Thoracic aorta (tissue), 2 donors: ENCODE measurements around the gene IGSF6. TPM values are rescaled to one million over a fixed set of nuclear protein-coding genes. Genes with fewer than 3 reads are reported as not detected.
"Not testable (repeated sequence)": the region's sequence is repeated elsewhere in the genome, so short reads cannot be mapped to it uniquely, and the experiment has no call there.

Source experiments
- ATAC-seq: fragments of 150-250 bp; one replicate; pipeline ENCODE4 v1.8.0; 2017; ENCODE audit warnings: low read depth; ENCODE audit not compliant: insufficient number of reproducible peaks, low FRiP score
- DNase-seq: peaks from one replicate; pipeline ENCODE4 v3.0.0-alpha.2; 2020; ENCODE audit warnings: low spot score
- H3K27ac ChIP-seq, 2 donors: fragments of 200-600 bp; sonication (generic); 1 replicate in 1 of 2; 2 replicates in 1 of 2; pipeline ENCODE4 v1.5.1; 2016; ENCODE audit warnings: mild to moderate bottlenecking in 2 of 2, moderate library complexity in 2 of 2
- H3K27me3 ChIP-seq: fragments of 200-600 bp; sonication (generic); replicated peaks from 2 replicates; pipeline ENCODE4 v1.6.0; 2016; ENCODE audit warnings: mild to moderate bottlenecking; ENCODE audit not compliant: insufficient read depth
- H3K36me3 ChIP-seq: fragments of 200-600 bp; sonication (generic); one replicate; pipeline ENCODE4 v1.5.1; 2016
- H3K4me1 ChIP-seq, 2 donors: fragments of 200-600 bp; sonication (generic); 1 replicate in 1 of 2; 2 replicates in 1 of 2; pipeline versions ENCODE4 v1.5.1 to v1.6.0; 2016; ENCODE audit warnings: low read depth in 2 of 2, mild to moderate bottlenecking in 1 of 2; ENCODE audit not compliant: control insufficient read depth in 1 of 2
- H3K4me3 ChIP-seq: fragments of 200-600 bp; sonication (generic); 2 replicates; pipeline ENCODE4 v1.5.1; 2016; ENCODE audit warnings: mild to moderate bottlenecking
- H3K9me3 ChIP-seq: fragments of 200-600 bp; sonication (generic); 2 replicates; pipeline ENCODE4 v1.5.1; 2016
- total RNA-seq, 2 donors: library from RNA; depleted of rRNA; stranded (reverse); fragments of >200 nt; gene quantifications; one replicate each; pipeline versions ENCODE4 v1.1.0 to v1.2.3, GENCODE V29; 2016
- TF ChIP-seq, protein P1 (sequence below): fragments of 200-600 bp; sonication (generic); IDR thresholded peaks from one replicate; pipeline ENCODE4 v1.5.1; 2019; ENCODE audit warnings: antibody characterized with exemption

The IGSF6 gene
- total RNA-seq, 2 donors from 2014 or later = 4.2 to 4.3 TPM

DNA sequence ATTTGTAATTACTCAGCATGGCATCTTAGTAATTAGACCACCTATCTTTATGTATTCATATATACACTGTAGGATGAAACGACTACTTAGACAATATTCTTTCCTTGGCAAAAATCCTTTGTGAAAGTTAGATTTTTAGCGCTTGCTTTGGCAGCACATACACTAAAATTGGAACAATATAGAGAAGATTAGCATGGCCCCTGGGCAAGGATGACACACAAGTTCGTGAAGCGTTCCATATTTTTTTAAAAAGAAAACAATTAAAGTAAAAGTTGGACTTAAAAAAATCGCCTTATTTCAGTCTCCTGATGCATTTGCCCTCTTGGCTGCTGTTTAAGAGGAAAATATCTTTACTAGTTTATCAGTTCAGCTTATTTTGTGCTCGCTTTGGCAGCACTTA, 10.5 kb downstream of the IGSF6 start:
- H3K9me3 ChIP-seq = no peaks in the 10 kb centered on the region
- no peaks in the 10 kb centered on the region for H3K36me3 ChIP-seq
- TF ChIP-seq, protein P1, sequence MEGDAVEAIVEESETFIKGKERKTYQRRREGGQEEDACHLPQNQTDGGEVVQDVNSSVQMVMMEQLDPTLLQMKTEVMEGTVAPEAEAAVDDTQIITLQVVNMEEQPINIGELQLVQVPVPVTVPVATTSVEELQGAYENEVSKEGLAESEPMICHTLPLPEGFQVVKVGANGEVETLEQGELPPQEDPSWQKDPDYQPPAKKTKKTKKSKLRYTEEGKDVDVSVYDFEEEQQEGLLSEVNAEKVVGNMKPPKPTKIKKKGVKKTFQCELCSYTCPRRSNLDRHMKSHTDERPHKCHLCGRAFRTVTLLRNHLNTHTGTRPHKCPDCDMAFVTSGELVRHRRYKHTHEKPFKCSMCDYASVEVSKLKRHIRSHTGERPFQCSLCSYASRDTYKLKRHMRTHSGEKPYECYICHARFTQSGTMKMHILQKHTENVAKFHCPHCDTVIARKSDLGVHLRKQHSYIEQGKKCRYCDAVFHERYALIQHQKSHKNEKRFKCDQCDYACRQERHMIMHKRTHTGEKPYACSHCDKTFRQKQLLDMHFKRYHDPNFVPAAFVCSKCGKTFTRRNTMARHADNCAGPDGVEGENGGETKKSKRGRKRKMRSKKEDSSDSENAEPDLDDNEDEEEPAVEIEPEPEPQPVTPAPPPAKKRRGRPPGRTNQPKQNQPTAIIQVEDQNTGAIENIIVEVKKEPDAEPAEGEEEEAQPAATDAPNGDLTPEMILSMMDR = no peak
- no peak for DNase-seq
- no peak for ATAC-seq
- no peaks in the 10 kb centered on the region for H3K27me3 ChIP-seq
- peaks cover 12 to 15% of the 10 kb centered on the region in 2 donors for H3K4me1 ChIP-seq
- no peak overlapping the region for H3K4me3 ChIP-seq
- no peak overlapping the region for H3K27ac ChIP-seq

DNA sequence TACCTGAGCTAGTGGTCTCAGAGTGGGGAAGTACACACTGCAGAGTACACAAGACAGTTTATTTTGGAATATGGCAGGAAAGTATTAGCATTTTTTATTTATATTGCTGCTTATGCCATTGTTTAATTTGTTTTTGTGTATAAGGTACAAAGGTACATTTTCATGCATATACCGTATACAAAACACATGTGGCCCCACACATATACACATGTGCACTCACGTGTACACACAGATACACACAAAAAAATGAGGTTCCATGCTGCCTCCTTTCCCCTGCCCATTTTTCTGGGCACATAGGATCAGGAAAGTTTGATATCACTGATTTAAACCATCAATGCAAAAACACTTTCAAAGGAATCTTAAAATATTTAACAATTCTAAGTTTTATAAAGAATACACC, 12.9 kb downstream of the IGSF6 start:
- DNase-seq (no peak), ATAC-seq (no peak)
- Histone ChIP-seq H3K4me3 (no peak overlapping the region), H3K36me3 (peaks cover 8% of the 10 kb centered on the region), H3K9me3 (no peaks in the 10 kb centered on the region), H3K27ac (no peak overlapping the region), H3K27me3 (no peaks in the 10 kb centered on the region), H3K4me1 (peaks cover 3 to 5% of the 10 kb centered on the region in 2 donors)
- TF ChIP-seq, protein P1 = no peak

DNA sequence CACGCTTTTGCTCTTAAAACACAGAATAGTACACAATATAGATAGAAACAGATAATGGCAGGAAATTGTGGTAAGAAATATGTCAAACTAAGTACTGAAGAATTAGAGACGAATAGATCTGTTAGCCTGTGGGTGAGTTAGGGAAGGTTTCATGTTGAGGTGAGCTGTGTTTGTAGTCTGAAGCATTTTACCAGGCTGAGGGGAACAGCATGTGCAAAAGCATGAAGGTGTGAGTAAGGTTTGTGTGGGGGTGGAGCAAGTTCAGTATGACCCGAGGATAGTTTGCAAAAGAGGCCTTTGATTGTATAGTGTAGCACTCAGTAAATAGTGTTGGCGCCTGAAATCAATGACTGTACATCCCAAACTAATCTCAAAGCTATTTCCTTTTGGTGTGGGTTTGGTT, 13.8 kb downstream of the IGSF6 start:
- H3K9me3 ChIP-seq = no peaks in the 10 kb centered on the region
- DNase-seq = no peak
- H3K27ac ChIP-seq = no peak overlapping the region
- peaks cover 8% of the 10 kb centered on the region for H3K36me3 ChIP-seq
- H3K4me3 ChIP-seq = no peak overlapping the region
- TF ChIP-seq, protein P1 = no peak
- no peaks in the 10 kb centered on the region for H3K27me3 ChIP-seq
- peaks cover 3 to 5% of the 10 kb centered on the region in 2 donors for H3K4me1 ChIP-seq
- no peak for ATAC-seq

DNA sequence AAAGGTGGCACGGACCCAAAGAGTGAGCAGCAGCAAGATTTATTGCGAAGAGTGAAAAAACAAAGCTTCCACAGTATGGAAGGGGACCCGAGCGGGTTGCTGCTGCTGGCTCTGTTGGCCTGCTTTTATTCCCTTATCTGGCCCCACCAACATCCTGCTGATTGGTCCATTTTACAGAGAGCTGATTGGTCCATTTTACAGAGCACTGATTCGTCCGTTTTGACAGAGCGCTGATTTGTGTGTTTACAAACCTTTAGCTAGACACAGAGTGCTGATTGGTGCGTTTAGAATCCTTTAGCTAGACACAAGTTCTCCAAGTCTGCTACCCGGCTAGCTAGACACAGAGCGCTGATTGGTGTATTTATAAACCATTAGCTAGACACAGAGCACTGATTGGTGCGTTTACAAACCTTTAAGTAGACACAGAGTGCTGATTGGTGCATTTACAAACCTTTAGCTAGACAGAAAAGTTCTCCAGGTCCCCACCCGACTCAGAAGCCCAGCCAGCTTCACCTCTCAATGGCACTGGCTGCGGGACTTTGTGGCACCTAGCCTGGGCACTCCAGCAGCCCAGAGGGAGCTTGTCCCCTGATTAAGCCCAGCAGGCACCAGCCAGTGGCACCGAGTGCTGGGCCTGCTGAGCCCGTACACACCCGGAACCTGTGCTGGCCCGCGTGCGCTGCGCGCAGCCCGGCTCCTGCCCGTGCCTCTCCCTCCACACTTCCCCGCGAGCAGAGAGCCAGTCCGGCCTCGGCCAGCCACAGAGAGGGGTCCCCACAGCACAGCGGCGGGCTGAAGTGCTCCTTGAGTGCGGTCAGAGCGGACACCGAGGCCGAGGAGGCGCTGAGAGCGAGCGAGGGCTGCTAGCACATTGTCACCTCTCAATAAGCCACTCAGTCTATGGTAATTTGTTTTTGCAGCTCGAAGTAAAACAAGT, 15.1 kb downstream of the IGSF6 start:
- ATAC-seq = no peak
- no peak for DNase-seq

DNA sequence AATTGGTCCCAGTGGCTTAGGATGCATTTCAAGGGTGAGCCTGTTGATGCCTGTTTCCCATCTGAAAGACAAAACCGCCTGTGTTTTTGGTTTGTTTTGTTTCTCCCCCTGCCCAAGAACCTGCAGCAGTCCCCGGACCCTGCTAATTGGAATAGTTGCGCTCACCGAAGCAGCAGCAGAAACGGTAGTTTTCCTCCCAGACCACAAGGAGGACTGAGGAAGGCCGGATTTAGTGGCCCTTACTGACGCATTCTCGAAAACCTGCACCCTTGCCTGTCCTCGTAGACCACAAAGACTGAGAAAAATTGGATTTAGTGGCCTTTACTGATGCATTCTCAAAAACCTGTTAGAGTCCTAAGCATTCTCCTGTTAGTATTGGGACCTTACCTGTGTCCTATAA, 16.7 kb downstream of the IGSF6 start:
- H3K27me3 ChIP-seq, DNase-seq, H3K27ac ChIP-seq, H3K9me3 ChIP-seq, ATAC-seq, H3K4me1 ChIP-seq, H3K4me3 ChIP-seq: not testable (repeated sequence)
- peaks cover 11% of the 10 kb centered on the region for H3K36me3 ChIP-seq

More for the DNA sequence above, 15.1 kb downstream of the IGSF6 start:
- Histone ChIP-seq H3K27me3 (no peaks in the 10 kb centered on the region), H3K9me3 (no peaks in the 10 kb centered on the region), H3K36me3 (peaks cover 8% of the 10 kb centered on the region), H3K27ac (no peak overlapping the region), H3K4me1 (peaks cover 3 to 5% of the 10 kb centered on the region in 2 donors), H3K4me3 (no peak overlapping the region)
- TF ChIP-seq, protein P1 = no peak
